ENCODE data around the gene WDR72.

Gene WDR72

DNA sequence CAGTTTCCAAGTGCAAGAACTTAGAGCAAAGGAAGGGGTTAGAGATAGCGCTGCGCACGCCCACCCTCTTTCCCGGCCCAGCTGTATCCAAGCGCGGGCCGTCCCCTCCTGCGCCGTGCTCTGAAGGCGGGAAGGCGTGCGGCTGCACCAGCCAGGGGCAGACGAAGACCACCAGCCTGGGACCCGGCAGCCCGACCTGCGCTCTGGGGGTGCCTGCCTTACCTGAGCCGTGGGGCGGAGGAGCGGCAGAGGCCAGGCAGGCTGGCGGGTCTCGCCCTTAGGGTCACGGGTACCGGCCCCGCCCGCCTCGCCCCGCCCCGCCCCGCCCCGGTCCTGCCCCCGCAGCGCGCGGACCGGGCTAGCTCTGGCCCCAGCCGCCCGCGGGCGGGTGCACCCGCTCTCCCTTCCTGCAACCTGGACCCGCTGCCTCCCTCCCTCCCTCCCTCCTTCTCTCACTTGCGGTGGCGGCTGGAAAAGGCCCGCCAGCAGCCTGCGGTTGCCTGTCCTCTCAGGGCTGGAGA lies at the start of gene WDR72:
WDR72 (minus strand) TSS at position 253 of the 521 bp plus-strand sequence. CDS start 26,514 bp downstream, outside the sequence.
- peaks cover 0 to 16% of the 10 kb centered on the region in 2 donors for H3K27me3 ChIP-seq
- H3K27ac ChIP-seq = no peak within 1 kb of the TSS
- H3K36me3 ChIP-seq = no peaks in the 10 kb centered on the region
- intact Hi-C loops (cut with DNase I; ENCODE audit: low total_unique reads) = no loop called here
- no peaks in the 10 kb centered on the region for H3K9me3 ChIP-seq
- H3K4me3 ChIP-seq = peak within 1 kb of the TSS; percentile 21 to 34
- DNase-seq = no peak
- TF ChIP-seq CTCF (IDR thresholded peaks at IDR 0.05) = no peak
- H3K4me1 ChIP-seq = peaks cover 0 to 9% (median 6%) of the 10 kb centered on the region in 4 donors

DNA sequence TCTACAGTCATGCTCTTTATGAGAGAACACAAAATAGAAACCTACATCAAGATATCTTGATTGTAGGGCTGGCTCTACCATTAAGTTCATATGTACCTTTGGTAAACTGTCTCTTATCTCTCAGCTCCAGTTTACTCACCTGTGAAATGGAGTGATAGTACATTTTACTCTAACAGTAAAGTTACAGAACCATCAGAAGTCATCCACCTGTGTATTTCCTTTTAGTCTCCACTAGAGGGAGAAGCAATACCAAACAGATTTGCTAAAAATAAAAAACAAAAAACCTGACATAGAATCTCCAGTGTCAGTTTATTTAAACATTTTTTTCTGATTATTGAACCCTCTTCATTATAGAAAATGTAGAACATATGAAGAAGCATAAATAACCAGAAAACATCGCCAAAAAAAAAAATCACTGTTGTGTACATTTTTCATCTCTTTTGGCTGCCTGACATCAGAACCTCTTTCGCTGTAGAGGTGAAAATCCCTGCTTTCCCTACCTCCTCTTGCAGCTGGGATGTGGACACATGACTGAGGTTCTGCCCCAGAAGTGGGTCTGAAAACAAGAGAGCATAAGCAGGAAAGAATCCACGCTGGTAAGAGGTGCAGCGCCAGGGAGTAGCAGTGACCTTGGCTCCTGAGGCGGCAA lies 48.7 kb upstream of the WDR72 start:
- H3K9me3 ChIP-seq = no peaks in the 10 kb centered on the region
- no peak overlapping the region for H3K4me3 ChIP-seq

GRCh38 chr15:53807501-53807900 lies 48.0 kb upstream of the WDR72 start:
- Histone ChIP-seq H3K27me3 (no peaks in the 10 kb centered on the region), H3K9me3 (no peaks in the 10 kb centered on the region), H3K27ac (peak overlapping the region in 1 of 2 donors; percentile 19), H3K36me3 (no peaks in the 10 kb centered on the region), H3K4me3 (no peak overlapping the region), H3K4me1 (peaks cover 0 to 21% (median 5%) of the 10 kb centered on the region in 4 donors)
- no peak for TF ChIP-seq CTCF (IDR thresholded peaks at IDR 0.05)
- intact Hi-C loops (cut with DNase I; ENCODE audit: low total_unique reads) = no loop called here
- DNase-seq = no peak

More for the DNA sequence above, 48.7 kb upstream of the WDR72 start:
- Histone ChIP-seq H3K27ac (peak overlapping the region in 1 of 2 donors; percentile 19), H3K36me3 (no peaks in the 10 kb centered on the region), H3K27me3 (no peaks in the 10 kb centered on the region), H3K4me1 (peaks cover 0 to 21% (median 5%) of the 10 kb centered on the region in 4 donors)
- TF ChIP-seq CTCF (IDR thresholded peaks at IDR 0.05) = peak; percentile 51 to 72
- DNase-seq = no peak
- intact Hi-C loops (cut with DNase I; ENCODE audit: low total_unique reads) = no loop called here

GRCh38 chr15:53802672-53803071 lies 43.2 kb upstream of the WDR72 start:
- peaks cover 0 to 5% (median 2%) of the 10 kb centered on the region in 4 donors for H3K4me1 ChIP-seq
- no peaks in the 10 kb centered on the region for H3K36me3 ChIP-seq
- no peak overlapping the region for H3K4me3 ChIP-seq
- intact Hi-C loops (cut with DNase I; ENCODE audit: low total_unique reads) = no loop called here
- no peak for DNase-seq
- no peaks in the 10 kb centered on the region for H3K27me3 ChIP-seq
- H3K9me3 ChIP-seq = no peaks in the 10 kb centered on the region
- no peak for TF ChIP-seq CTCF (IDR thresholded peaks at IDR 0.05)
- no peak overlapping the region for H3K27ac ChIP-seq

GRCh38 chr15:53791581-53791980 lies 32.1 kb upstream of the WDR72 start:
- no peak for DNase-seq
- no peaks in the 10 kb centered on the region for H3K27me3 ChIP-seq
- intact Hi-C loops (cut with DNase I; ENCODE audit: low total_unique reads) = no loop called here
- no peaks in the 10 kb centered on the region for H3K4me1 ChIP-seq
- no peaks in the 10 kb centered on the region for H3K9me3 ChIP-seq
- H3K36me3 ChIP-seq = no peaks in the 10 kb centered on the region
- no peak for TF ChIP-seq CTCF (IDR thresholded peaks at IDR 0.05)
- no peak overlapping the region for H3K4me3 ChIP-seq
- H3K27ac ChIP-seq = no peak overlapping the region

Data from tibial artery (tissue), 4 donors.